HCT116 (cell line): ENCODE results near the gene ATP5F1D. TPM values are rescaled to one million over a fixed set of nuclear protein-coding genes. Genes with fewer than 3 reads are reported as not detected.

ENCODE experiments used
- ATAC-seq: fragments of 200-7000 bp; cut with Tn5 transposase; 2 replicates; pipeline ENCODE4 v1.9.1; 2020; ENCODE audit warnings: mild to moderate bottlenecking, moderate library complexity
- BruUV-seq: library from RNA; stranded (reverse); fragments of 400-500 nt; replicated peaks from 2 replicates; lab custom pipeline; 2021; lab: Mats Ljungman, UMichigan
- CTCF ChIA-PET: fragments of 300-600 bp; sonication (Branson Sonifier 250); formaldehyde crosslinking; loops from one replicate; lab custom pipeline; 2021; ENCODE audit warnings: antibody characterized with exemption; lab: Charles Lee
- POLR2A ChIA-PET: fragments of 300-600, 350-600 bp; sonication (Branson Sonifier 250); formaldehyde crosslinking; loops from one replicate; lab custom pipeline; 2021; ENCODE audit warnings: antibody characterized with exemption; lab: Charles Lee
- RAD21 ChIA-PET, 2 experiments: fragments of 300-600 bp; sonication (Branson Sonifier 250); formaldehyde crosslinking; loops; one replicate each; lab custom pipeline; 2023; ENCODE audit warnings: low total read pairs in 2 of 2; ENCODE audit not compliant: uncharacterized antibody in 2 of 2, unreplicated experiment in 2 of 2, low non-redundant PET in 1 of 2; lab: Charles Lee
- DNase-seq: peaks from one replicate; pipeline ENCODE4 v3.0.0-alpha.2; 2010; ENCODE audit warnings: low read depth, low spot score
- H2AFZ ChIP-seq: fragments of 200-600 bp; shearing (Covaris generic), sonication (generic); 2 replicates; pipeline ENCODE4 v1.6.1; 2017; ENCODE audit warnings: low read depth, mixed run types, mixed read lengths, antibody characterized with exemption, low read length; ENCODE audit not compliant: poor library complexity, severe bottlenecking
- H3K27ac ChIP-seq: 2 replicates; pipeline ENCODE4 v1.5.1; 2012; ENCODE audit warnings: low read depth, low read length
- H3K27me3 ChIP-seq: fragments of 200-600 bp; sonication (generic); 2 replicates; pipeline ENCODE4 v1.6.1; 2016; ENCODE audit warnings: mixed run types, low read length, mixed read lengths; ENCODE audit not compliant: insufficient read depth
- H3K36me3 ChIP-seq, 2 experiments: fragments of 200-500 bp in 1 of 2; fragments of 200-600 bp in 1 of 2; sonication (Bioruptor generic) in 1 of 2; sonication (generic) in 1 of 2; 2 replicates each; pipeline versions ENCODE4 v1.5.1 to v1.6.1; 2014 to 2016; ENCODE audit warnings: low read length in 2 of 2, inconsistent platforms in 1 of 2, mixed read lengths in 1 of 2, mixed run types in 1 of 2; ENCODE audit not compliant: insufficient read depth in 2 of 2, control insufficient read depth in 1 of 2
- H3K4me1 ChIP-seq, 2 experiments: fragments of 200-600 bp in 1 of 2; sonication (generic) in 1 of 2; 2 replicates each; pipeline versions ENCODE4 v1.5.1 to v1.6.1; 2012 to 2017; ENCODE audit warnings: low read length in 2 of 2, inconsistent platforms in 1 of 2, mild to moderate bottlenecking in 1 of 2, mixed read lengths in 1 of 2, mixed run types in 1 of 2, moderate library complexity in 1 of 2; ENCODE audit not compliant: insufficient read depth in 2 of 2, control insufficient read depth in 1 of 2
- H3K4me2 ChIP-seq: fragments of 200-600 bp; sonication (generic); 2 replicates; pipeline ENCODE4 v1.6.1; 2017; ENCODE audit warnings: mixed run types, low read length, mixed read lengths
- H3K4me3 ChIP-seq, 2 experiments: fragments of 200-600 bp in 1 of 2; sonication (generic) in 1 of 2; replicated peaks in 1 of 2; 2 replicates each; pipeline ENCODE4 v1.5.1; 2011 to 2016; ENCODE audit warnings: low read length in 2 of 2, control low read depth in 1 of 2, low read depth in 1 of 2, mild to moderate bottlenecking in 1 of 2, mixed read lengths in 1 of 2, mixed run types in 1 of 2
- H3K79me2 ChIP-seq: fragments of 200-600 bp; sonication (generic); 2 replicates; pipeline ENCODE4 v1.6.1; 2017; ENCODE audit warnings: mild to moderate bottlenecking, mixed run types, low read length, moderate library complexity, mixed read lengths; ENCODE audit not compliant: insufficient read depth
- H3K9ac ChIP-seq: fragments of 200-600 bp; sonication (generic); 2 replicates; pipeline ENCODE4 v1.6.1; 2016; ENCODE audit warnings: low read length, mixed read lengths
- H3K9me2 ChIP-seq: fragments of 200-600 bp; sonication (generic), shearing (Covaris generic); 2 replicates; pipeline ENCODE4 v1.6.1; 2017; ENCODE audit warnings: mixed run types, mild to moderate bottlenecking, moderate library complexity; ENCODE audit not compliant: insufficient read depth
- H3K9me3 ChIP-seq, 2 experiments: fragments of 200-500 bp in 1 of 2; fragments of 200-600 bp in 1 of 2; sonication (Bioruptor generic) in 1 of 2; sonication (generic) in 1 of 2; 2 replicates each; pipeline ENCODE4 v1.6.1; 2014 to 2017; ENCODE audit warnings: low read length in 2 of 2, mixed read lengths in 2 of 2, inconsistent platforms in 1 of 2, low read depth in 1 of 2, mild to moderate bottlenecking in 1 of 2, mixed run types in 1 of 2, moderate library complexity in 1 of 2; ENCODE audit not compliant: control insufficient read depth in 1 of 2, insufficient read depth in 1 of 2
- H4K20me1 ChIP-seq: fragments of 200-600 bp; sonication (generic), shearing (Covaris generic); 2 replicates; pipeline ENCODE4 v1.6.1; 2017; ENCODE audit warnings: mixed run types, mild to moderate bottlenecking, moderate library complexity; ENCODE audit not compliant: insufficient read depth
- FOSL1 ChIP-seq: IDR thresholded peaks from 2 replicates; pipeline ENCODE4 v1.6.1; 2012; ENCODE audit warnings: low read depth
- JUND ChIP-seq: IDR thresholded peaks from 2 replicates; pipeline ENCODE4 v1.6.1; 2012
- POLR2AphosphoS5 ChIP-seq: IDR thresholded peaks from 2 replicates; pipeline ENCODE4 v1.6.1; 2011; ENCODE audit warnings: mild to moderate bottlenecking, low read depth, low read length, moderate library complexity
- SIN3A ChIP-seq: IDR thresholded peaks from 2 replicates; pipeline ENCODE4 v1.6.1; 2012; ENCODE audit warnings: low read depth
- SP1 ChIP-seq: IDR thresholded peaks from 2 replicates; pipeline ENCODE4 v1.6.1; 2012; ENCODE audit warnings: low read depth
- SRF ChIP-seq: IDR thresholded peaks from 2 replicates; pipeline ENCODE4 v1.6.1; 2012; ENCODE audit warnings: low read depth
- TCF7L2 ChIP-seq: IDR thresholded peaks from 2 replicates; pipeline ENCODE4 v1.7.0; 2011; ENCODE audit warnings: borderline replicate concordance, inconsistent platforms; ENCODE audit not compliant: insufficient read depth, insufficient read length; ENCODE audit errors: extremely low read depth
- YY1 ChIP-seq: IDR thresholded peaks from 2 replicates; pipeline ENCODE4 v1.6.1; 2011; ENCODE audit warnings: low read length, low read depth, moderate library complexity, mild to moderate bottlenecking; ENCODE audit not compliant: insufficient replicate concordance; ENCODE audit errors: extremely low read depth
- ZFX ChIP-seq: fragments of 450-650 bp; IDR thresholded peaks from 2 replicates; pipeline ENCODE4 v1.6.1; 2017
- intact Hi-C: fragments of 100-400 bp; cut with micrococcal nuclease; formaldehyde crosslinking; loops from 2 replicates; pipeline ENCODE4 v1.10.0; 2022
- total RNA-seq: library from RNA; stranded (reverse); gene quantifications from one replicate; pipeline ENCODE4 v1.2.1, GENCODE V29; 2021; ENCODE audit not compliant: unreplicated experiment
- TF ChIP-seq, protein P1 (sequence below): IDR thresholded peaks from 2 replicates; pipeline ENCODE4 v1.6.1; 2012

ATP5F1D gene
- total RNA-seq, 1 experiment from 2014 or later = 428 TPM

DNA sequence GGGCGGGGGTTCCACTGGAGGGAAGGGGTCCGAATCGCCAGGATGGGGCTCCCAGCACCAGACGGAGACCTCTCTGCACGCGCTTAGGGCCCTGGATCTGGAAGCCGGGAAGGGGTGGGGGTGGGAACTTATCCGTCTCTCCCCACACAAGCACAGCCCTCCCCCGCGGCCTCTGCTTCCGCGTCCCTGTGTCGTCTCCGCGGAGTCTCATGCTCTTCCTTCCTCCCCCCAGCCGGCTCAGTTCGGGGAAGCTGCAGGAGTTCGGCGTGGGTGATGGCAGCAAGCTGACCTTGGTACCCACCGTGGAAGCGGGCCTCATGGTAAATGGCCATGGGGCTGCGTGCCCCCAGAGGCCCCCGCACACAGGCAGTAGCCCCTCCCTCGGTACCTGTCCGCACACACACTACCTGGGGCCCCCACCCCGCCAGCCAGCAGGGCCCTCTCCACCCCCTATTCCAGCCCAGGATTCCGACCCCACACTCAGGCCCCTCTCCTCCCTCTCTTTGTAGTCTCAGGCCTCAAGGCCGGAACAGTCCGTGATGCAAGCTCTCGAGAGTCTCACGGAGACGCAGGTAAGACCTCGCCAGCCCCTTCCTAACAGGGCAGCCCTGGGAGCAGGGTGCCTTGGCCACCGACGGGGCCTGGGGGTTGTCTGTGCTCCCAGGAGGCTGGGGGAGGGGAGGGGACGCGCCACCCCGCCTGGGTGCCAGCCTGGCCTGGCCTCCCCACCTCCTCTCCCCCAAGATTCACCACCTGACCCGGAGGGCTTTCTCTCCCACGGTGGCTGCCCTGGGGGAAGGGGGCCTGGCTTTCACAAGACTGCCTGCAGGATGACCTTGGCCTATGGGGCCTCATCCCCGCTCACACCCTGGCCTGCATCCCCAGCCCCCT, 10.0 kb downstream of the ATP5F1D start:
- peak overlapping the region; percentile 68 to 74 for H3K4me3 ChIP-seq
- peaks cover 25 to 72% of the 10 kb centered on the region in 2 experiments for H3K4me1 ChIP-seq
- H3K79me2 ChIP-seq = peaks cover 63% of the 10 kb centered on the region
- intact Hi-C loops = no loop called here
- peak overlapping the region; percentile 91 for H3K9ac ChIP-seq
- ChIA-PET RAD21 (interaction anchor here in 1 of 2 experiments (0.9 kb wide), 1 partner anchor 8 kb away, joined by 3 read pairs; no protein-coding TSS in a partner anchor), CTCF (no interaction called here), POLR2A (interaction anchor here (3.1 to 3.5 kb wide), 2 partner anchors 15 to 18 kb away, joined by 29 to 40 read pairs; partner anchors contain the start of gene CIRBP)
- peak overlapping the region; percentile 99 for H3K27ac ChIP-seq
- H2AFZ ChIP-seq = no peak overlapping the region
- peaks cover 24 to 43% of the 10 kb centered on the region in 2 experiments for H3K36me3 ChIP-seq
- H4K20me1 ChIP-seq = peaks cover 3% of the 10 kb centered on the region; the same call in 1 of the 2 replicates
- no peak for ATAC-seq
- H3K4me2 ChIP-seq = peak overlapping the region; percentile 99
- no peak for TF ChIP-seq SRF
- peak; percentile 29; the same call in 1 of the 2 replicates for TF ChIP-seq ZFX
- no peaks in the 10 kb centered on the region for H3K27me3 ChIP-seq
- TSS peak; percentile 52 for BruUV-seq
- H3K9me3 ChIP-seq = no peaks in the 10 kb centered on the region
- no peak for DNase-seq
- H3K9me2 ChIP-seq = no peaks in the 10 kb centered on the region

DNA sequence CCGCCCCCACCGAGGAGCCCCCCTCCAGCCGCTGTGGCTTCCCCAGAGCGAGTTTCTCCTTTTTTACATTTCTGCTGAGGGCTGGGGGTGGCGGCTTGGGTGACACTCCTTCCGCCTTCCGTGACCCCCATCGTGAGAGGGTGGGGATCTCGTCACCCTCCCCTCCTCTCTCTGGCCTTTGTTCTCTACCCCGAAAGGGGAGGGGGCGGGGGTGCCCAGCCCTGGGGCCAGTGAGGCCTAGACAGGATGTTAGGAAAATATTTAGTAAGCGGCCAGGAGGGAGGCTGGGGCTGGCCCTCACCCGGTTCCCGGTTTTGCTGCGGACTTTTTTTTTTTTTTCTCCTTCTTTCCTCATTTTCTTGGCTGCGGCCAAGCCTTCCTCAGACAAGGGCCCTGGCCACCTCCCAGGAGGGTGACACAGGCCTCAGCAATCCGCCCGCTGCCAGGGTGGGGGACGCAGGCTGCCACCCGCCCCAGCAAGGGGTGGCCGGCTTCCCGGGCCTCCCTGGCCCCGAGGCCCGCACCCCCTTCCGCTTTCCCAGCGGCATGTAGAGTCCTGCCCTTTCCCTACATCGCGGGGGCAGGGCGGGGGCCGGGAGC, 10.8 kb downstream of the ATP5F1D start:
- intact Hi-C loops = no loop called here
- peaks cover 70% of the 10 kb centered on the region for H3K79me2 ChIP-seq
- peak; percentile 23; the same call in 1 of the 2 replicates for TF ChIP-seq SIN3A
- TF ChIP-seq ZFX = peak; percentile 11; the same call in 1 of the 2 replicates
- TF ChIP-seq FOSL1 = no peak; the same call in 1 of the 2 replicates
- peak; percentile 42 for TF ChIP-seq POLR2AphosphoS5
- TF ChIP-seq SP1 = peak; percentile 36
- TF ChIP-seq JUND = peak; percentile 46; the same call in 1 of the 2 replicates
- peak; percentile 92 for TF ChIP-seq TCF7L2
- TF ChIP-seq YY1 = no peak
- TF ChIP-seq, protein P1, sequence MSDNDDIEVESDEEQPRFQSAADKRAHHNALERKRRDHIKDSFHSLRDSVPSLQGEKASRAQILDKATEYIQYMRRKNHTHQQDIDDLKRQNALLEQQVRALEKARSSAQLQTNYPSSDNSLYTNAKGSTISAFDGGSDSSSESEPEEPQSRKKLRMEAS = no peak
- ChIA-PET RAD21 (interaction anchor here (0.9 to 1.5 kb wide), 6 partner anchors 7 to 17 kb away, joined by 3 to 12 read pairs (median 6); partner anchors contain the start of gene CIRBP (in 1 of the 2)), CTCF (interaction anchor here (1.4 to 2.3 kb wide), 2 partner anchors 8 to 14 kb away, joined by 13 to 16 read pairs; no protein-coding TSS in a partner anchor), POLR2A (interaction anchor here (0.7 to 3.5 kb wide), 6 partner anchors 8 to 49 kb away, joined by 3 to 40 read pairs (median 7); partner anchors contain the start of gene CIRBP)
- peak overlapping the region; percentile 99 for H3K4me2 ChIP-seq
- ATAC-seq (peak; percentile 3; the same call in 1 of the 2 replicates), DNase-seq (no peak)
- peak overlapping the region; percentile 68 to 74 for H3K4me3 ChIP-seq
- peaks cover 25 to 48% of the 10 kb centered on the region in 2 experiments for H3K36me3 ChIP-seq
- no peak overlapping the region for H2AFZ ChIP-seq
- H4K20me1 ChIP-seq = peaks cover 3% of the 10 kb centered on the region; the same call in 1 of the 2 replicates
- H3K9me2 ChIP-seq = no peaks in the 10 kb centered on the region
- H3K9me3 ChIP-seq = no peaks in the 10 kb centered on the region
- H3K27me3 ChIP-seq = no peaks in the 10 kb centered on the region
- peaks cover 21 to 72% of the 10 kb centered on the region in 2 experiments for H3K4me1 ChIP-seq
- H3K27ac ChIP-seq = peak overlapping the region; percentile 99
- H3K9ac ChIP-seq = peak overlapping the region; percentile 91
- no TSS peak for BruUV-seq
